GM12892 (cell line): Measurements from ENCODE around the gene COL4A1.

Experiments
- POLR2A ChIP-seq: IDR thresholded peaks from 2 replicates; pipeline ENCODE4 v1.6.1; 2011; ENCODE audit warnings: low read depth, low read length, control low read depth
- POLR2AphosphoS5 ChIP-seq: IDR thresholded peaks from 2 replicates; pipeline ENCODE4 v1.6.1; 2011; ENCODE audit warnings: low read depth, low read length, control low read depth
- TAF1 ChIP-seq: IDR thresholded peaks from 2 replicates; pipeline ENCODE4 v1.6.1; 2011; ENCODE audit warnings: low read depth, mild to moderate bottlenecking, control low read depth, low read length, borderline replicate concordance

- TF ChIP-seq POLR2A (no peak), POLR2AphosphoS5 (no peak), TAF1 (no peak)
Observed at GRCh38 chr13:110263404-110263803, 43.6 kb downstream of the COL4A1 start.
